ENCODE measurements around the gene RAB21. TPM values are rescaled to one million over a fixed set of nuclear protein-coding genes. Genes with fewer than 3 reads are reported as not detected.

Gene RAB21
- total and polyA plus RNA-seq, 2 of the 4 experiments (the other 2 are of a cell fraction) = 13.8 to 15.0 TPM

DNA sequence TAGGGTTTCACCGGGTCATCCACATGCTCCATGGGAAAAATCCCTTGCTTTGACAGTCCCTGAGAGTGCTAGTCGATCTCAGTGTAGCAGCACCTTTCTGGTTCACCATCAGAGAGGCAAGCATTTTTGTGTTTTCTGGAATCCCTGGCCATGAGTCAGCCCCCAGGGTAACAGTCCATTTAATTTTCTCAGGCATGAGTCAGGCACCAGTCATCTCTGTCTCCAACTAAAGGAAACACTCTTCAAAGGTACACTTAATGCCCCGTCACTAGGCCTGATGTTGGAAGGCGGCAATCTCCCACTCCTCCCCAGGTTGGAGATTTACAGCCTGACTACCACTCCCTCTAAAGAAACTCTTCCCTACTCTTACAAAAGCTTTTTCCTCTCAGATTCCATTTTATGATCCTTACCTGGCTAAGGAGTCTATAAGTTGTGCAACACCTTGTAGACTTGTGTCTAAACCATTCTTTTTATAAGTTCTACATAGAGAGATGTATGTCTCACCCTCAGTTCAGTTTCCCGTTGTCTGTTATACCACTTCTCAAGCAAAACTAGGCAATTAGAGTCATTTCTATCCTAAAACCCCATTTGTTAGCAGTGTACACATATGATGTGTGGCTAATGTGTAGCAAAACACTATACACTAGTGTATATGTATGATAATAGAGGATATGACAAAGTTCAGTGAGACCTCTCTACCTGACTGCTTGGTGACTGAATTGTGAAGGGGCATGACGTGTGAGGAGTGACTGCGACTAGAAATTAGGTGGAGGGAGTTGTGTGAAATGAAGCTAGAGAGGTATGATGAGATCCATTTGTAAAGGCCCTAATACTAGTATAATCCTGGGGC lies 44.2 kb upstream of the RAB21 start (continued):
- peak; percentile 33; the same call in 1 of the 2 replicates for TF ChIP-seq MAZ (IDR thresholded peaks at IDR 0.05; ENCODE audit: borderline replicate concordance, low read depth, low read length)
- TF ChIP-seq FOS (IDR thresholded peaks at IDR 0.05; ENCODE audit: low read depth, low read length) = peak; percentile 95
- TF ChIP-seq MXI1 (IDR thresholded peaks at IDR 0.05; ENCODE audit: borderline replicate concordance, low read depth, low read length) = no peak

GRCh38 chr12:71718611-71719010 lies 36.1 kb upstream of the RAB21 start:
- POLR2A ChIA-PET (ENCODE audit: unreplicated experiment) = no interaction called here
- Histone ChIP-seq H2BK120ac (ENCODE audit: low read depth, low read length) (no peak overlapping the region), H2BK5ac (ENCODE audit: low read depth, low read length, poor library complexity, severe bottlenecking) (no peak overlapping the region), H3K9me1 (ENCODE audit: insufficient read depth, low read length) (no peaks in the 10 kb centered on the region), H3K18ac (ENCODE audit: low read depth, low read length) (no peak overlapping the region), H4K91ac (ENCODE audit: insufficient read depth, low read depth, low read length) (no peak overlapping the region), H3K14ac (replicated peaks; ENCODE audit: low read depth, low read length) (no peak overlapping the region), H3K4me2 (ENCODE audit: low read depth, low read length) (no peak overlapping the region), H3K27me3 (ENCODE audit: control insufficient read depth, insufficient read depth, low read length) (no peaks in the 10 kb centered on the region), H3K79me1 (ENCODE audit: low read depth in 1 of 2, low read length in 2 of 2) (no peaks in the 10 kb centered on the region), H2BK20ac (ENCODE audit: low read depth, low read length) (no peak overlapping the region), H3K56ac (ENCODE audit: extremely low read depth, insufficient read depth, low read length) (no peak overlapping the region), H3K9me3 (ENCODE audit: control insufficient read depth, insufficient read depth, low read length) (no peaks in the 10 kb centered on the region), H3K4ac (ENCODE audit: low read depth, low read length) (no peak overlapping the region), H3K23ac (ENCODE audit: low read depth, low read length) (no peak overlapping the region), H2AK5ac (ENCODE audit: low read depth, low read length) (no peak overlapping the region), H4K5ac (ENCODE audit: low read depth, low read length) (no peak overlapping the region), H3K4me3 (ENCODE audit: insufficient read depth, low read depth, low read length) (no peak overlapping the region), H2AFZ (replicated peaks; ENCODE audit: low read length, poor library complexity) (no peak overlapping the region), H3K4me1 (ENCODE audit: control insufficient read depth, insufficient read depth, low read length) (no peaks in the 10 kb centered on the region), H3K27ac (ENCODE audit: insufficient read depth, low read length) (no peak overlapping the region), H2BK15ac (ENCODE audit: low read depth, low read length) (no peak overlapping the region), H3K9ac (ENCODE audit: low read depth, low read length) (no peak overlapping the region), H2AK9ac (replicated peaks; ENCODE audit: low read depth, low read length, poor library complexity) (no peak overlapping the region), H4K20me1 (ENCODE audit: insufficient read depth, low read length) (no peaks in the 10 kb centered on the region), H3K36me3 (ENCODE audit: control insufficient read depth, insufficient read depth, low read length) (no peaks in the 10 kb centered on the region), H4K8ac (ENCODE audit: low read depth in 2 of 2, low read length in 2 of 2) (no peak overlapping the region)
- dilution Hi-C loops (cut with HindIII; ENCODE audit: low sequenced_read_pairs, unreplicated experiment) (loop anchor here (25.0 kb wide), 1 partner anchor 306 kb away; no protein-coding TSS in a partner anchor), intact Hi-C loops (cut with micrococcal nuclease) (no loop called here), in situ Hi-C loops (cut with MboI; ENCODE audit: low sequenced_read_pairs) (no loop called here)
- no peak for TF ChIP-seq RAD21 (IDR thresholded peaks at IDR 0.05; ENCODE audit: low read length)
- no peak for TF ChIP-seq MAFK (IDR thresholded peaks at IDR 0.05; ENCODE audit: low read depth, low read length)
- TF ChIP-seq BHLHE40 (IDR thresholded peaks at IDR 0.05; ENCODE audit: low read depth, low read length) = no peak
- TF ChIP-seq USF2 (IDR thresholded peaks at IDR 0.05; ENCODE audit: low read depth, low read length) = no peak
- TF ChIP-seq CEBPB (IDR thresholded peaks at IDR 0.05; ENCODE audit: low read depth, low read length) = no peak
- BruUV-seq (replicated peaks) = no TSS peak
- CTCF ChIA-PET = interaction anchor here (0.6 kb wide), 1 partner anchor 17 kb away, joined by 3 read pairs; no protein-coding TSS in a partner anchor
- DNase-seq (no peak), ATAC-seq (ENCODE audit: low read depth) (no peak)

Data from IMR-90 (cell line).